Measurements from ENCODE around the gene LRBA.

- no peak for TF ChIP-seq KDM1A (IDR thresholded peaks at IDR 0.05; ENCODE audit: low read depth)
- TF ChIP-seq FOSL2 (IDR thresholded peaks at IDR 0.05): no peak
- TF ChIP-seq FOSL2 (CRISPR knock-in tag; IDR thresholded peaks at IDR 0.05): no peak
- TF ChIP-seq CTCF (IDR thresholded peaks at IDR 0.05): no peak
- TF ChIP-seq HMGXB4 (CRISPR knock-in tag; IDR thresholded peaks at IDR 0.05; ENCODE audit: borderline replicate concordance): no peak
- no peak for TF ChIP-seq CHD2 (IDR thresholded peaks at IDR 0.05; ENCODE audit: low read length, partially characterized antibody)
- TF ChIP-seq PHF8 (IDR thresholded peaks at IDR 0.05; ENCODE audit: borderline replicate concordance, low read depth): no peak
- TF ChIP-seq NR3C1 (IDR thresholded peaks at IDR 0.05): no peak
- TF ChIP-seq RFX5 (IDR thresholded peaks at IDR 0.05): no peak
- TF ChIP-seq GATA3 (IDR thresholded peaks at IDR 0.05; ENCODE audit: borderline replicate concordance): no peak
- TF ChIP-seq RCOR1 (IDR thresholded peaks at IDR 0.05; ENCODE audit: low read depth, low read length): no peak
- no peak for TF ChIP-seq POLR2A (IDR thresholded peaks at IDR 0.05; ENCODE audit: low read length)
These were observed 634.0 kb downstream of the LRBA start for GRCh38 chr4:150381036-150381435.

All from A549 (cell line).